BJ (cell line): ENCODE data around the gene MYADML2. TPM values are rescaled to one million over a fixed set of nuclear protein-coding genes. Genes with fewer than 3 reads are reported as not detected.
A peak's percentile ranks its signal among the peaks of the same experiment; 100 is the strongest.

Experiments
- CTCF ChIA-PET: fragments of 350-600 bp; formaldehyde crosslinking; extraction: SDS; loops from one replicate; lab custom pipeline; 2021; ENCODE audit warnings: antibody characterized with exemption, inconsistent platforms; lab: Yijun Ruan, JAX
- POLR2A ChIA-PET: fragments of 300-600 bp; sonication (Branson Sonifier 250); formaldehyde crosslinking; extraction: SDS; loops from one replicate; lab custom pipeline; 2021; ENCODE audit warnings: antibody characterized with exemption; lab: Charles Lee
- DNase-seq: peaks from one replicate; pipeline ENCODE4 v3.0.0-alpha.2; 2011; ENCODE audit warnings: low read depth
- H3K27me3 ChIP-seq: 2 replicates; pipeline ENCODE4 v1.6.0; 2011; ENCODE audit warnings: low read length; ENCODE audit not compliant: control insufficient read depth, insufficient read depth
- H3K36me3 ChIP-seq: 2 replicates; pipeline ENCODE4 v1.5.1; 2011; ENCODE audit warnings: low read length; ENCODE audit not compliant: control insufficient read depth, insufficient read depth
- H3K4me3 ChIP-seq: 2 replicates; pipeline ENCODE4 v1.5.1; 2011; ENCODE audit warnings: low read depth, mild to moderate bottlenecking, control low read depth, low read length
- CTCF ChIP-seq: IDR thresholded peaks from 2 replicates; pipeline ENCODE4 v1.5.1; 2011; ENCODE audit warnings: low read depth, mild to moderate bottlenecking, control low read depth, inconsistent platforms, low read length, moderate library complexity; ENCODE audit not compliant: insufficient read depth
- polyA plus RNA-seq: library from polyadenylated mRNA; depleted of rRNA; stranded (reverse); fragments of >200 nt; gene quantifications from 2 replicates; pipeline ENCODE4 v1.2.3, GENCODE V29; 2011

MYADML2 gene
- polyA plus RNA-seq, 1 experiment = not detected

GRCh38 chr17:81927653-81928543 is 19.1 kb downstream of the MYADML2 start, which contains the start of gene MAFG:
MAFG (minus strand) TSS chr17:81927735; CDS start chr17:81923185, 4,550 bp downstream.
- H3K4me3 ChIP-seq = peak within 1 kb of the TSS; percentile 90
- DNase-seq = peak; percentile 51
- TF ChIP-seq CTCF = peak; percentile 35
- no peaks in the 10 kb centered on the region for H3K27me3 ChIP-seq
- H3K36me3 ChIP-seq = peaks cover 2% of the 10 kb centered on the region; the same call in 1 of the 2 replicates
- CTCF ChIA-PET = interaction anchor here (0.6 to 1.5 kb wide), 8 partner anchors 8 to 549 kb away, joined by 3 to 8 read pairs (median 3); partner anchors contain the start of gene NOTUM
- POLR2A ChIA-PET = no interaction called here

- peaks cover 5% of the 10 kb centered on the region for H3K36me3 ChIP-seq
- no peak for TF ChIP-seq CTCF
- CTCF ChIA-PET = interaction anchor here (0.6 to 1.4 kb wide), 4 partner anchors 9 to 94 kb away, joined by 3 to 8 read pairs (median 3); partner anchors contain the start of gene NOTUM
- H3K27me3 ChIP-seq = no peaks in the 10 kb centered on the region
- peak overlapping the region; percentile 90 for H3K4me3 ChIP-seq
- POLR2A ChIA-PET = no interaction called here
- DNase-seq = no peak
Observed at GRCh38 chr17:81927152-81927652, 19.8 kb downstream of the MYADML2 start.

GRCh38 chr17:81926451-81927151 is 20.4 kb downstream of the MYADML2 start:
- ChIA-PET POLR2A (no interaction called here), CTCF (interaction anchor here (0.7 to 1.4 kb wide), 4 partner anchors 9 to 104 kb away, joined by 3 to 8 read pairs (median 3); partner anchors contain the start of genes NOTUM and SIRT7)
- no peak for TF ChIP-seq CTCF
- Histone ChIP-seq H3K27me3 (no peaks in the 10 kb centered on the region), H3K4me3 (peak overlapping the region; percentile 90), H3K36me3 (peaks cover 7% of the 10 kb centered on the region)
- DNase-seq = no peak

- no peak for TF ChIP-seq CTCF
- ChIA-PET CTCF (interaction anchor here (0.7 to 1.1 kb wide), 4 partner anchors 8 to 105 kb away, joined by 3 read pairs; partner anchors contain the start of gene SIRT7), POLR2A (interaction anchor here (0.6 kb wide), 1 partner anchor 413 kb away, joined by 3 read pairs; no protein-coding TSS in a partner anchor)
- peak overlapping the region; percentile 90 for H3K4me3 ChIP-seq
- peaks cover 11% of the 10 kb centered on the region for H3K36me3 ChIP-seq
- H3K27me3 ChIP-seq = no peaks in the 10 kb centered on the region
- no peak for DNase-seq
Observed at GRCh38 chr17:81925860-81926450, 21.1 kb downstream of the MYADML2 start.
